ENCODE data around the gene KCNJ6.

- TF ChIP-seq YY1 (IDR thresholded peaks at IDR 0.05; ENCODE audit: low read depth, low read length) (no peak), TCF12 (IDR thresholded peaks at IDR 0.05; ENCODE audit: low read depth, low read length) (no peak), POLR2A (IDR thresholded peaks at IDR 0.05; ENCODE audit: control extremely low read depth in 1 of 2, low read depth in 2 of 2, low read length in 2 of 2) (no peak), EP300 (IDR thresholded peaks at IDR 0.05; ENCODE audit: borderline replicate concordance in 1 of 2, low read depth in 2 of 2, low read length in 2 of 2) (no peak), CTCF (IDR thresholded peaks at IDR 0.05; ENCODE audit: control extremely low read depth in 1 of 3, insufficient read depth in 1 of 3, low read depth in 1 of 3, low read length in 3 of 3) (no peak), NRF1 (IDR thresholded peaks at IDR 0.05; ENCODE audit: low read depth, low read length) (no peak)
Measured at GRCh38 chr21:37620401-37620800, 295.9 kb downstream of the KCNJ6 start.
